T1000 (cell line): ENCODE results near the gene MB21D2.

Source experiments
- DNase-seq: peaks from one replicate; lab custom pipeline; 2025; ENCODE audit warnings: mixed read lengths; lab: John Stamatoyannopoulos, UW

The MB21D2 gene

GRCh38 chr3:192833177-192833890 lies 84.3 kb downstream of the MB21D2 start:
- no peak for DNase-seq

- DNase-seq, result no peak
Observed at GRCh38 chr3:192831801-192832347, 85.8 kb downstream of the MB21D2 start.

GRCh38 chr3:192831111-192831644 lies 86.5 kb downstream of the MB21D2 start:
- DNase-seq, result no peak

GRCh38 chr3:192830291-192831110 lies 87.2 kb downstream of the MB21D2 start:
- no peak for DNase-seq

GRCh38 chr3:192827863-192828594 lies 89.6 kb downstream of the MB21D2 start:
- DNase-seq, result no peak

GRCh38 chr3:192827208-192827607 lies 90.4 kb downstream of the MB21D2 start:
- no peak for DNase-seq

- DNase-seq, result no peak
Observed at GRCh38 chr3:192826214-192827006, 91.2 kb downstream of the MB21D2 start.

GRCh38 chr3:192825657-192826200 lies 91.9 kb downstream of the MB21D2 start:
- no peak for DNase-seq

GRCh38 chr3:192825216-192825615 lies 92.4 kb downstream of the MB21D2 start:
- no peak for DNase-seq

- no peak for DNase-seq
Observed at GRCh38 chr3:192824313-192824712, 93.3 kb downstream of the MB21D2 start.

GRCh38 chr3:192821161-192821560 lies 96.5 kb downstream of the MB21D2 start:
- DNase-seq, result no peak

- DNase-seq, result no peak
Observed at GRCh38 chr3:192820161-192820560, 97.5 kb downstream of the MB21D2 start.

- DNase-seq, result peak; percentile 31
Observed at GRCh38 chr3:192819001-192819569, 98.6 kb downstream of the MB21D2 start.

- DNase-seq, result no peak
Observed at GRCh38 chr3:192818126-192818525, 99.5 kb downstream of the MB21D2 start.

GRCh38 chr3:192817506-192817905 lies 100.2 kb downstream of the MB21D2 start:
- no peak for DNase-seq

GRCh38 chr3:192817053-192817452 lies 100.6 kb downstream of the MB21D2 start:
- DNase-seq, result no peak

- DNase-seq, result no peak
Observed at GRCh38 chr3:192816351-192816750, 101.3 kb downstream of the MB21D2 start.

- no peak for DNase-seq
Observed at GRCh38 chr3:192812743-192813383, 104.8 kb downstream of the MB21D2 start.

GRCh38 chr3:192805711-192806110 lies 111.9 kb downstream of the MB21D2 start:
- DNase-seq, result no peak

- no peak for DNase-seq
Observed at GRCh38 chr3:192804502-192804901, 113.2 kb downstream of the MB21D2 start.
